ENCODE measurements around the gene TEDC1.
"Not testable (repeated sequence)": the region's sequence is repeated elsewhere in the genome, so short reads cannot be mapped to it uniquely, and the experiment has no call there.

Gene TEDC1

GRCh38 chr14:105537580-105538474 lies 46.8 kb downstream of the TEDC1 start:
- DNase-seq (ENCODE audit: low read depth): peak; percentile 46

- no peak for DNase-seq (ENCODE audit: low read depth)
Observed at GRCh38 chr14:105538481-105539049, 47.5 kb downstream of the TEDC1 start.

GRCh38 chr14:105540811-105541210 lies 49.8 kb downstream of the TEDC1 start:
- DNase-seq (ENCODE audit: low read depth): no peak

- DNase-seq (ENCODE audit: low read depth): no peak
Observed at GRCh38 chr14:105541218-105541875, 50.3 kb downstream of the TEDC1 start.

DNA sequence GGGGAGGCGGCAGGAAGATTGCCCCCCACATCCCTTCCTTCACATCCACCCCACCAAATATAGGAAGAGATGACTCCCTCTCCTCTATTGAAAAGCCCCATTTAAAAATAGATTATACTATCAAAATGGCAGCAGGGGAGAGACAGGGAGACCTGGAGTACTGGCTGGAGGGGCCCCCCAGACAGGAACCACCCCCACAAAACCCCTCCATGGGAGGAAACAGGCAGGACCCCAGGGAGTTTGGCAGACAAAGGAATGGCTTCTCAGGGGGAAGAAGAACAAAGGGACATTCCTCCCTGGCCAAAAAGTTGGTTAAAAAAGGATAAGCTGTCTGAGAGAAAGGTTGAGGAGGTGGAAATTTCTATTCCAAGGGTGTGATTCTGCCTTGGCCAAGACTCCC lies 54.6 kb downstream of the TEDC1 start:
- not testable (repeated sequence) for DNase-seq (ENCODE audit: low read depth)

GRCh38 chr14:105546410-105546809 lies 55.4 kb downstream of the TEDC1 start:
- not testable (repeated sequence) for DNase-seq (ENCODE audit: low read depth)

DNA sequence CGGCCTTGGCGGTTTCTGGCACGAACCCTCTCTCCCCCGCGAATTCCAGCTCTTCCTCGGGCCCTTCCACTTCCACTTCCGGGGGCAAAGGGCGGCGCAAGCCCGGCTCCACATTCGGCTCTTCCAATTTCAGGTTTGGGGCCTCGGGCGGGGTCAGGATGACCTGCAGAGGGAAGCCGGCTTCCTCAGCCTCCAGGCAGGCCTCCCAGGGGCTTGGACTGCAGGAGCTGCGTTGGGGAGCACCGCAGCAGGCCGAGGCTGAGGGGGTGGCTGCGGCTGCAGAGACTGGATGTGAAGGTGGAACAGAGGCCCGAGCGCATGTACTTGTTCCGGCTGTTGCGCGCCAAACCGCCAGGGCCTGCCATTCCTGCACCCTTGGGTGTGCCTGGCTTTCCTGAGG lies 56.0 kb downstream of the TEDC1 start:
- not testable (repeated sequence) for DNase-seq (ENCODE audit: low read depth)

DNA sequence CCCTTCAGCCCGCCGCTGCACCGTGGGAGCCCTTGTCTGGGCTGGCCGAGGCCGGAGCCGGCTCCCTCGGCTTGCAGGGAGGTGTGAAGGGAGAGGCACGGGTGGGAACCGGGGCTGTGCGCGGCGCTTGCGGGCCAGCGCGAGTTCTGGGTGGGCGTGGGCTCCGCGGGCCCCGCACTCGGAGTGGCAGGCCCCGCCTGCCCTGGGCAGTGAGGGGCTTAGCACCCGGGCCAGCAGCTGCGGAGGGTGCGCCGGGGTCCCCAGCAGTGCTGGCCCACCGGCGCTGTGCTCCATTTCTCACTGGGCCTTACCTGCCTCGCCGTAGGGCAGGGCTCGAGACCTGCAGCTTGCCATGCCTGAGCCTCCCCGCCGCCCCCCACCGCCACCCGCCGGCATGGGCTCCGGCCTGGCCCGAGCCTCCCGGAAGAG lies 56.7 kb downstream of the TEDC1 start:
- DNase-seq (ENCODE audit: low read depth): no peak

Data from ELR (cell line).